ENCODE results near the gene CCDC144A.
A peak's percentile ranks its signal among the peaks of the same experiment; 100 is the strongest.
"Not testable (repeated sequence)": the region's sequence is repeated elsewhere in the genome, so short reads cannot be mapped to it uniquely, and the experiment has no call there.

CCDC144A gene

GRCh38 chr17:16676676-16677268 lies 13.3 kb upstream of the CCDC144A start:
- TF ChIP-seq CTCF (IDR thresholded peaks at IDR 0.05; ENCODE audit: low read depth, low read length): no peak
- no peak overlapping the region for H3K4me3 ChIP-seq (ENCODE audit: low read depth, low read length)

GRCh38 chr17:16683290-16684138 lies 6.5 kb upstream of the CCDC144A start:
- H3K4me3 ChIP-seq (ENCODE audit: low read depth, low read length): not testable (repeated sequence)

- H3K4me3 ChIP-seq (ENCODE audit: low read depth, low read length): not testable (repeated sequence)
Observed at GRCh38 chr17:16686019-16686418, 4.0 kb upstream of the CCDC144A start.

- H3K4me3 ChIP-seq (ENCODE audit: low read depth, low read length): not testable (repeated sequence)
Observed at GRCh38 chr17:16687151-16687550, 2.9 kb upstream of the CCDC144A start.

- H3K4me3 ChIP-seq (ENCODE audit: low read depth, low read length): not testable (repeated sequence)
Observed at GRCh38 chr17:16690447-16690846, 406 bp downstream of the CCDC144A start.

- H3K4me3 ChIP-seq (ENCODE audit: low read depth, low read length): not testable (repeated sequence)
Observed at GRCh38 chr17:16697603-16698002, 7.6 kb downstream of the CCDC144A start.

GRCh38 chr17:16745492-16746203 lies 55.6 kb downstream of the CCDC144A start:
- H3K4me3 ChIP-seq (ENCODE audit: low read depth, low read length): not testable (repeated sequence)

GRCh38 chr17:16746571-16746970 lies 56.5 kb downstream of the CCDC144A start:
- H3K4me3 ChIP-seq (ENCODE audit: low read depth, low read length): not testable (repeated sequence)

GRCh38 chr17:16750515-16750914 lies 60.5 kb downstream of the CCDC144A start:
- not testable (repeated sequence) for H3K4me3 ChIP-seq (ENCODE audit: low read depth, low read length)

GRCh38 chr17:16751224-16751923 lies 61.3 kb downstream of the CCDC144A start:
- not testable (repeated sequence) for H3K4me3 ChIP-seq (ENCODE audit: low read depth, low read length)

GRCh38 chr17:16751924-16752287 lies 61.9 kb downstream of the CCDC144A start:
- not testable (repeated sequence) for H3K4me3 ChIP-seq (ENCODE audit: low read depth, low read length)

More at GRCh38 chr17:16751224-16751923, 61.3 kb downstream of the CCDC144A start:
- 0 out of 2 replicates have a peak, but pooled peaks have one; percentile 9 for TF ChIP-seq CTCF (IDR thresholded peaks at IDR 0.05; ENCODE audit: low read depth, low read length)

GRCh38 chr17:16757520-16757919 lies 67.5 kb downstream of the CCDC144A start:
- not testable (repeated sequence) for H3K4me3 ChIP-seq (ENCODE audit: low read depth, low read length)

GRCh38 chr17:16758177-16758576 lies 68.1 kb downstream of the CCDC144A start:
- not testable (repeated sequence) for H3K4me3 ChIP-seq (ENCODE audit: low read depth, low read length)

- not testable (repeated sequence) for H3K4me3 ChIP-seq (ENCODE audit: low read depth, low read length)
Observed at GRCh38 chr17:16768290-16769175, 78.5 kb downstream of the CCDC144A start.

GRCh38 chr17:16772394-16773145 lies 82.5 kb downstream of the CCDC144A start:
- H3K4me3 ChIP-seq (ENCODE audit: low read depth, low read length): not testable (repeated sequence)

- H3K4me3 ChIP-seq (ENCODE audit: low read depth, low read length): not testable (repeated sequence)
Observed at GRCh38 chr17:16773146-16773522, 83.1 kb downstream of the CCDC144A start.
